Stimulated activated memory B cell treated with anti-CD40 and anti-IgM and Interleukin-4, amounts not matched to agents 10 μg/mL and 1 μg/mL and 100 μg/mL, for 72 hours (primary cell): Measurements from ENCODE around the gene MPRIP.

Experiments used
- ATAC-seq: fragments of 150-1000 bp; cut with Tn5 transposase; 2 replicates; pipeline ENCODE4 v1.10.0; 2021
- H3K27ac Mint-ChIP-seq: one replicate; pipeline ENCODE4 v1.8.0; 2022; ENCODE audit warnings: mild to moderate bottlenecking, mixed read lengths
- H3K27me3 Mint-ChIP-seq: one replicate; pipeline ENCODE4 v1.8.0; 2022; ENCODE audit warnings: mixed read lengths
- H3K36me3 Mint-ChIP-seq: one replicate; pipeline ENCODE4 v1.8.0; 2022; ENCODE audit warnings: mixed read lengths
- H3K4me1 Mint-ChIP-seq: one replicate; pipeline ENCODE4 v1.8.0; 2022; ENCODE audit warnings: mixed read lengths
- H3K4me3 Mint-ChIP-seq: one replicate; pipeline ENCODE4 v1.8.0; 2022; ENCODE audit warnings: mild to moderate bottlenecking, moderate library complexity, mixed read lengths
- H3K9me3 Mint-ChIP-seq: one replicate; pipeline ENCODE4 v1.8.0; 2022; ENCODE audit warnings: mixed read lengths

MPRIP gene

GRCh38 chr17:17161121-17161520, 118.9 kb downstream of the MPRIP start:
- Mint-ChIP-seq H3K27me3 (no peaks in the 10 kb centered on the region), H3K36me3 (peaks cover 86% of the 10 kb centered on the region), H3K4me1 (no peaks in the 10 kb centered on the region), H3K9me3 (no peaks in the 10 kb centered on the region), H3K27ac (no peak overlapping the region), H3K4me3 (no peak overlapping the region)
- ATAC-seq, result no peak

GRCh38 chr17:17161759-17162158, 119.5 kb downstream of the MPRIP start:
- Mint-ChIP-seq H3K27me3 (no peaks in the 10 kb centered on the region), H3K4me1 (no peaks in the 10 kb centered on the region), H3K27ac (no peak overlapping the region), H3K36me3 (peaks cover 88% of the 10 kb centered on the region), H3K9me3 (no peaks in the 10 kb centered on the region), H3K4me3 (no peak overlapping the region)
- ATAC-seq, result no peak

GRCh38 chr17:17164156-17164555, 121.9 kb downstream of the MPRIP start:
- no peaks in the 10 kb centered on the region for H3K4me1 Mint-ChIP-seq
- ATAC-seq, result no peak
- H3K9me3 Mint-ChIP-seq, result no peaks in the 10 kb centered on the region
- peaks cover 94% of the 10 kb centered on the region for H3K36me3 Mint-ChIP-seq
- no peak overlapping the region for H3K27ac Mint-ChIP-seq
- H3K4me3 Mint-ChIP-seq, result no peak overlapping the region
- no peaks in the 10 kb centered on the region for H3K27me3 Mint-ChIP-seq

- no peak overlapping the region for H3K4me3 Mint-ChIP-seq
- H3K27ac Mint-ChIP-seq, result no peak overlapping the region
- peaks cover 93% of the 10 kb centered on the region for H3K36me3 Mint-ChIP-seq
- H3K9me3 Mint-ChIP-seq, result no peaks in the 10 kb centered on the region
- ATAC-seq, result no peak
- H3K27me3 Mint-ChIP-seq, result no peaks in the 10 kb centered on the region
- H3K4me1 Mint-ChIP-seq, result no peaks in the 10 kb centered on the region
Observed at GRCh38 chr17:17164676-17165075, 122.4 kb downstream of the MPRIP start.

- no peak for ATAC-seq
- H3K9me3 Mint-ChIP-seq, result no peaks in the 10 kb centered on the region
- H3K4me3 Mint-ChIP-seq, result no peak overlapping the region
- H3K27ac Mint-ChIP-seq, result no peak overlapping the region
- peaks cover 84% of the 10 kb centered on the region for H3K36me3 Mint-ChIP-seq
- no peaks in the 10 kb centered on the region for H3K4me1 Mint-ChIP-seq
- H3K27me3 Mint-ChIP-seq, result no peaks in the 10 kb centered on the region
Observed at GRCh38 chr17:17165666-17166308, 123.5 kb downstream of the MPRIP start.

GRCh38 chr17:17166446-17166845, 124.2 kb downstream of the MPRIP start:
- Mint-ChIP-seq H3K4me1 (peaks cover 5% of the 10 kb centered on the region), H3K4me3 (no peak overlapping the region), H3K36me3 (peaks cover 82% of the 10 kb centered on the region), H3K27me3 (no peaks in the 10 kb centered on the region), H3K27ac (no peak overlapping the region), H3K9me3 (no peaks in the 10 kb centered on the region)
- ATAC-seq, result no peak

GRCh38 chr17:17167356-17167755, 125.1 kb downstream of the MPRIP start:
- peaks cover 80% of the 10 kb centered on the region for H3K36me3 Mint-ChIP-seq
- no peaks in the 10 kb centered on the region for H3K9me3 Mint-ChIP-seq
- no peak overlapping the region for H3K27ac Mint-ChIP-seq
- H3K4me1 Mint-ChIP-seq, result peaks cover 10% of the 10 kb centered on the region
- H3K27me3 Mint-ChIP-seq, result no peaks in the 10 kb centered on the region
- H3K4me3 Mint-ChIP-seq, result no peak overlapping the region
- ATAC-seq, result no peak

GRCh38 chr17:17167986-17168385, 125.7 kb downstream of the MPRIP start:
- no peaks in the 10 kb centered on the region for H3K9me3 Mint-ChIP-seq
- H3K36me3 Mint-ChIP-seq, result peaks cover 80% of the 10 kb centered on the region
- no peaks in the 10 kb centered on the region for H3K27me3 Mint-ChIP-seq
- peaks cover 16% of the 10 kb centered on the region for H3K4me1 Mint-ChIP-seq
- no peak overlapping the region for H3K27ac Mint-ChIP-seq
- no peak for ATAC-seq
- no peak overlapping the region for H3K4me3 Mint-ChIP-seq

GRCh38 chr17:17168401-17168800, 126.1 kb downstream of the MPRIP start:
- H3K4me1 Mint-ChIP-seq, result peaks cover 20% of the 10 kb centered on the region

GRCh38 chr17:17169396-17169795, 127.1 kb downstream of the MPRIP start:
- Mint-ChIP-seq H3K4me1 (peaks cover 29% of the 10 kb centered on the region), H3K9me3 (no peaks in the 10 kb centered on the region), H3K36me3 (peaks cover 71% of the 10 kb centered on the region), H3K4me3 (no peak overlapping the region), H3K27me3 (no peaks in the 10 kb centered on the region), H3K27ac (no peak overlapping the region)
- ATAC-seq, result no peak

More at GRCh38 chr17:17168401-17168800, 126.1 kb downstream of the MPRIP start:
- peaks cover 76% of the 10 kb centered on the region for H3K36me3 Mint-ChIP-seq
- H3K27ac Mint-ChIP-seq, result peak overlapping the region; percentile 7
- no peaks in the 10 kb centered on the region for H3K27me3 Mint-ChIP-seq
- H3K9me3 Mint-ChIP-seq, result no peaks in the 10 kb centered on the region
- ATAC-seq, result no peak
- no peak overlapping the region for H3K4me3 Mint-ChIP-seq

- peaks cover 67% of the 10 kb centered on the region for H3K36me3 Mint-ChIP-seq
- H3K9me3 Mint-ChIP-seq, result no peaks in the 10 kb centered on the region
- no peak for ATAC-seq
- H3K4me1 Mint-ChIP-seq, result peaks cover 40% of the 10 kb centered on the region
- H3K27ac Mint-ChIP-seq, result peak overlapping the region; percentile 49
- H3K27me3 Mint-ChIP-seq, result no peaks in the 10 kb centered on the region
- no peak overlapping the region for H3K4me3 Mint-ChIP-seq
Observed at GRCh38 chr17:17170346-17170985, 128.2 kb downstream of the MPRIP start.

- Mint-ChIP-seq H3K36me3 (peaks cover 66% of the 10 kb centered on the region), H3K9me3 (no peaks in the 10 kb centered on the region), H3K27me3 (no peaks in the 10 kb centered on the region), H3K27ac (peak overlapping the region; percentile 49), H3K4me3 (no peak overlapping the region), H3K4me1 (peaks cover 47% of the 10 kb centered on the region)
- ATAC-seq, result no peak
Observed at GRCh38 chr17:17171186-17171585, 128.9 kb downstream of the MPRIP start.

- H3K27me3 Mint-ChIP-seq, result no peaks in the 10 kb centered on the region
- no peaks in the 10 kb centered on the region for H3K9me3 Mint-ChIP-seq
- no peak overlapping the region for H3K4me3 Mint-ChIP-seq
- peaks cover 50% of the 10 kb centered on the region for H3K4me1 Mint-ChIP-seq
- ATAC-seq, result no peak
- H3K36me3 Mint-ChIP-seq, result peaks cover 67% of the 10 kb centered on the region
- no peak overlapping the region for H3K27ac Mint-ChIP-seq
Observed at GRCh38 chr17:17172001-17172939, 130.0 kb downstream of the MPRIP start.

- peaks cover 64% of the 10 kb centered on the region for H3K36me3 Mint-ChIP-seq
- no peaks in the 10 kb centered on the region for H3K9me3 Mint-ChIP-seq
- H3K4me1 Mint-ChIP-seq, result peaks cover 50% of the 10 kb centered on the region
- H3K4me3 Mint-ChIP-seq, result no peak overlapping the region
- no peak overlapping the region for H3K27ac Mint-ChIP-seq
- ATAC-seq, result no peak
- H3K27me3 Mint-ChIP-seq, result no peaks in the 10 kb centered on the region
Observed at GRCh38 chr17:17172990-17173389, 130.7 kb downstream of the MPRIP start.

- Mint-ChIP-seq H3K36me3 (peaks cover 60% of the 10 kb centered on the region), H3K9me3 (no peaks in the 10 kb centered on the region), H3K4me1 (peaks cover 50% of the 10 kb centered on the region), H3K27ac (peak overlapping the region; percentile 84), H3K27me3 (no peaks in the 10 kb centered on the region), H3K4me3 (no peak overlapping the region)
- ATAC-seq, result no peak
Observed at GRCh38 chr17:17173921-17174320, 131.7 kb downstream of the MPRIP start.
